ENCODE measurements around the gene ADARB2.

The ADARB2 gene

DNA sequence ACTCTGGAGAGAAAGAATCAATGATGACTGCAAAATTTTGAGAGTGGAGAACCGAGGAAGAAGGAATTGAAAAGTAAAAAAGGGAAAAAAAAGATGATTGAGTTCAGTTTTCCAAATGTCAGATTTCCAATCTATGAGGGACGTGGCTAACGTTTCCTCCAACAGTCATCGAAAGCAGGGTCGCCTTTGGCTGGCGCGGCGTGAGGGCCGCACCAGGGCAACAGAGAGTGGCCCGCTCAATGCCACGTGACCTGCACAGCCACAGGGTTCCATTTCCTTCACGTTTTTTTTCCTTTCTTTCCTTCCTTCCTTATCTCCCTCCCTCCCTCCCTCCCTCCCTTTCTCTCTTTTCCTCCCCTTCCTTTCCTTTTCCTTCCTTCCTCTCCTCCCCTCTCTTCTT is 579.3 kb downstream of the ADARB2 start:
- DNase-seq (ENCODE audit: low spot score), result no peak
- H3K27ac ChIP-seq, result peak overlapping the region; percentile 79; the same call in 1 of the 2 replicates
- ChIA-PET CTCF (interaction anchor here (0.7 kb wide), 1 partner anchor 27 kb away, joined by 3 read pairs; no protein-coding TSS in a partner anchor), POLR2A (ENCODE audit: low non-redundant PET) (no interaction called here)
- TF ChIP-seq, protein P1, sequence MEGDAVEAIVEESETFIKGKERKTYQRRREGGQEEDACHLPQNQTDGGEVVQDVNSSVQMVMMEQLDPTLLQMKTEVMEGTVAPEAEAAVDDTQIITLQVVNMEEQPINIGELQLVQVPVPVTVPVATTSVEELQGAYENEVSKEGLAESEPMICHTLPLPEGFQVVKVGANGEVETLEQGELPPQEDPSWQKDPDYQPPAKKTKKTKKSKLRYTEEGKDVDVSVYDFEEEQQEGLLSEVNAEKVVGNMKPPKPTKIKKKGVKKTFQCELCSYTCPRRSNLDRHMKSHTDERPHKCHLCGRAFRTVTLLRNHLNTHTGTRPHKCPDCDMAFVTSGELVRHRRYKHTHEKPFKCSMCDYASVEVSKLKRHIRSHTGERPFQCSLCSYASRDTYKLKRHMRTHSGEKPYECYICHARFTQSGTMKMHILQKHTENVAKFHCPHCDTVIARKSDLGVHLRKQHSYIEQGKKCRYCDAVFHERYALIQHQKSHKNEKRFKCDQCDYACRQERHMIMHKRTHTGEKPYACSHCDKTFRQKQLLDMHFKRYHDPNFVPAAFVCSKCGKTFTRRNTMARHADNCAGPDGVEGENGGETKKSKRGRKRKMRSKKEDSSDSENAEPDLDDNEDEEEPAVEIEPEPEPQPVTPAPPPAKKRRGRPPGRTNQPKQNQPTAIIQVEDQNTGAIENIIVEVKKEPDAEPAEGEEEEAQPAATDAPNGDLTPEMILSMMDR (conservative IDR thresholded peaks at IDR 0.05; ENCODE audit: low read depth), result no peak

DNA sequence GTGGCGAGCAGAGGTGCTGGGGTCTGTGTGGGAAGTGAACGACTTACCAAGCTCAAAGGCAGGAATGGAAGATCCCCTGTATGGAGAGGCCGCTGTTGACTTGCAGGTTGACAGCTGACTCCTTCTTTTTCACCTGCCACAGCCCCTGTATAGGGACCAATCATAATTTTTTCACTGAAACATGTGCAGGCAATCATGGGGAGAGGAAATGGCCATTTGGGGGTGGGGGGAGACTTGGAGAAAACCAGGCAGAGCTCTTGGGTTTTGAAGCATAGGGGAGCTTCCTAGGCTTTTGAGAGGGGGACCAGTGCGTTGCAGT is 579.8 kb downstream of the ADARB2 start:
- ChIA-PET POLR2A (ENCODE audit: low non-redundant PET) (no interaction called here), CTCF (no interaction called here)
- H3K27ac ChIP-seq, result no peak overlapping the region
- DNase-seq (ENCODE audit: low spot score), result no peak
- TF ChIP-seq, protein P1 (conservative IDR thresholded peaks at IDR 0.05; ENCODE audit: low read depth), result no peak

DNA sequence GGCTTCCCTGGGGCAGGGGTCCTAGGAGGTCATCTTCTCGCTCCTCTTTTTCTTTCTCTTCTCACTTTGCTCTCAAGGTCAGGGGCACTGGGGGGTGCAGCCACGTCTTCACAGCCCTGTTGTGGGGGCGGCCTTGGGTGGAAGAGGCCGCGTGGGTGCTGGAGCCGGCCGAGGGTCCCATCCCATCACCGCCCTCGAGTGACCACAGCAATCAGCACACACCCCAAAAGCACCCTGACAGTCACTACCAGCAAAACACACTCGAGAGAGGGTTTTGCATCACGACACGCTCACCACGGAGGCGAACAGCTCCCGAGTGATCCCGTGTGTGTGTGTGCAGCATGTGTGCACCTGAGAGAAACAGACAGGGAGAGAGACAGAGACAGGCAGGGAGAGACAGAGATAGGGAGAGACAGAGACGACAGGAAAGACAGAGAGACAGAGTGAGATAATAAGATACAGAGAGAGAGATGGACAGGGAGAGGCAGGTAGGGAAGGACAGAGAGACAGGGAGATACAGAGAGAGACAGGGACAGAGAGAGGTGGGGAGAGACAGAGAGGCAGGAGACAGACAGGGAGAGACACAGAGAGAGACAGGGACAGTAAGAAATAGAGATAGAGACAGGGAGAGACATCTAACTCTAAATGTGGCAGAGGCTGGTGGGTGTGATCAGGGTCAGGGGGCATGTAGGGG is 580.3 kb downstream of the ADARB2 start:
- POLR2A ChIA-PET (ENCODE audit: low non-redundant PET), result no interaction called here
- TF ChIP-seq, protein P1 (conservative IDR thresholded peaks at IDR 0.05; ENCODE audit: low read depth), result no peak
- CTCF ChIA-PET, result no interaction called here
- no peak for DNase-seq (ENCODE audit: low spot score)
- H3K27ac ChIP-seq, result no peak overlapping the region

DNA sequence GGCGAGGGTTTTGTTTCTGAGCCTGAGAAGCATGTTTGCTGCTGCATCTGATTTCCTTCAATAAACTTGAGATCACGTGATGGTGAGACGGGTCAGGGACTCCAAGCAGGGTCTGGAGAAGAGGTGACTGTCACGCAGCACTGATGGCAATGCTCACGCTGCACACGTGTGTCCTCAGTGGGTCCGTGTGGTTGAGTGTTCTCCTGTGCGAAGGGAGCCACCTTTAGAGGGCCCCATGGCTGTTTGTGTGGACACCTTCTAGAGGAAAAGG is 580.8 kb downstream of the ADARB2 start:
- TF ChIP-seq, protein P1 (conservative IDR thresholded peaks at IDR 0.05; ENCODE audit: low read depth), result no peak

DNA sequence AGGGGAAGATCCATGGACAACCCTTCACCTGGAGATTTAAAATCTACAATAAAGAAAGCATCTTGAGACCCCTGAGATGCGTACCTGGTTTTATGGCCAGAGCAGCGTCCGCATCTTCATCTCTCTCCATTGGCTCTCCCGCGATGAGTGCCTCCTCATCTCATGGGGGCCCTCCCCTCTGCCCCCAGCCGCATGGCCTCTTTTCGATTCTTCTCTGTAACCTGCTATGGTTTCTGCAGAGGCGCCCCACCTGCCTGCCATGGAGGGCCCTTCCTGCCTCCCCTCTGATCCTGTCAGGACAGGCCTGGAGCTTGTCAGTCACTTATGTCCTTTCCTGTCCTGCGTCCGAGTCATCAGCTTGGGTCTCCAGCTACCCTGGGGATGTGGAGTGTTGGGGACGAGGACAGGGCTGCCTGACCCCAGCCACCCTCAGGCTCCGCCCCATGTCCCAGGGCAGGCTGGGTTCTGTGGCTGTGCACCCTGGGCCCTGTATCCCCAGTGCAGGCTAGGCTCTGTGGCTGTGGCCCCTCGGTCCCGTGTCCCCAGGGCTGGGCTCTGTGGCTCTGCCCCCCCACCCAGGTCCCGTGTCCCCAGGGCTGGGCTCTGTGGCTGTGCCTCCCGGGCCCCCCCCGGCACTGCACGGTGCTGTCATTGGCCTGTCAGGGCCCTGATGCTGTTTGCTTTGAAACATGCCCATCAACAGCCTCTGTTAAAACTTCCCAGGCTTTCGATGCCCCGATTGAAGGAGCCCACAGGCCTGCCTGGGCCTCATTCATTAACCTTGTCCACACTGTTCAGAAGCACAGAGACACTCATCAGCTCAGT is 581.3 kb downstream of the ADARB2 start:
- DNase-seq (ENCODE audit: low spot score), result no peak
- ChIA-PET POLR2A (ENCODE audit: low non-redundant PET) (no interaction called here), CTCF (interaction anchor here (0.6 kb wide), 1 partner anchor 1057 kb away, joined by 8 read pairs; no protein-coding TSS in a partner anchor)
- no peak overlapping the region for H3K27ac ChIP-seq
- TF ChIP-seq, protein P1 (conservative IDR thresholded peaks at IDR 0.05; ENCODE audit: low read depth), result no peak

More for the DNA sequence above, 580.8 kb downstream of the ADARB2 start:
- DNase-seq (ENCODE audit: low spot score), result no peak
- POLR2A ChIA-PET (ENCODE audit: low non-redundant PET), result no interaction called here
- H3K27ac ChIP-seq, result no peak overlapping the region
- CTCF ChIA-PET, result no interaction called here

DNA sequence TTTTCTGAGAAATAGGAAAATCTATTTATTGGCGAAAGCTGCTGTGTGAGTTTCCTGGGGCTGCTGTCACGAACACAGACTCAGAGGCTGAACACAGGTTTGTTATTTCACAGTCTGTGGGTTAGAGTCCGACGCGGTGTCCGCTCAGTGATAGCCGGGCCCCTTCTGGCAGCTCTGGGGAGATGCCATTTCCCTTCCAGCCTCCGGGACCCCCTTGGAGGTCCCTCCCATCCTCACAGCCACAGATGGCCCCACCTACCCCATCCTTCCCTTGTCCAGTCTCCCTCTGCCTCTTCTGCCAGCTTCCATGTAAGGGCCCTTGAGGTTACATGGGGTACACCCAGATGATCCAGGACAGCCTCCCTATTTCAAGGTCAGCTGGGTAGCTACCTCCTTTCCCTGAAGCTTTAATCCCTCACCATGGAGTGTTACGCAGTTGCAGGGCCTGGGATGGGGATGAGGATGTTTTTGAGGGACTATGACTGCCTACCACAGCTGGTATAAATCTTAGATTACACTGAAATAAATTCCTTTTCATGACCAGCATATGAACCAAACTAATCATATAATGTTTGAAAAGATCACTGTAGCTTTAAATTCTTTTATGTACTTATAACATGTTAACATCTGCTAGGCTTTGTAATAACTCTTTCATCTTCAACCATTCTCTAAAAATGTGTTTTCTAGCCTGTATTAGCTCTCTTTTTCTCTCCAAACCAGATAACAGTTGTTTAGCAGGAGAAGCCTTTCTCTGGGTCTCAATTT is 582.6 kb downstream of the ADARB2 start:
- CTCF ChIA-PET, result interaction anchor here (0.7 kb wide), 1 partner anchor 34 kb away, joined by 3 read pairs; no protein-coding TSS in a partner anchor

More for the DNA sequence above, 582.6 kb downstream of the ADARB2 start:
- H3K27ac ChIP-seq, result no peak overlapping the region
- TF ChIP-seq, protein P1 (conservative IDR thresholded peaks at IDR 0.05; ENCODE audit: low read depth), result no peak
- POLR2A ChIA-PET (ENCODE audit: low non-redundant PET), result no interaction called here
- DNase-seq (ENCODE audit: low spot score), result no peak
